SK-N-DZ (cell line): ENCODE results near the gene SOD3.

Experiments used
- DNase-seq: peaks from one replicate; pipeline ENCODE4 v3.0.0-alpha.2; 2015; ENCODE audit warnings: low spot score

Gene SOD3

DNA sequence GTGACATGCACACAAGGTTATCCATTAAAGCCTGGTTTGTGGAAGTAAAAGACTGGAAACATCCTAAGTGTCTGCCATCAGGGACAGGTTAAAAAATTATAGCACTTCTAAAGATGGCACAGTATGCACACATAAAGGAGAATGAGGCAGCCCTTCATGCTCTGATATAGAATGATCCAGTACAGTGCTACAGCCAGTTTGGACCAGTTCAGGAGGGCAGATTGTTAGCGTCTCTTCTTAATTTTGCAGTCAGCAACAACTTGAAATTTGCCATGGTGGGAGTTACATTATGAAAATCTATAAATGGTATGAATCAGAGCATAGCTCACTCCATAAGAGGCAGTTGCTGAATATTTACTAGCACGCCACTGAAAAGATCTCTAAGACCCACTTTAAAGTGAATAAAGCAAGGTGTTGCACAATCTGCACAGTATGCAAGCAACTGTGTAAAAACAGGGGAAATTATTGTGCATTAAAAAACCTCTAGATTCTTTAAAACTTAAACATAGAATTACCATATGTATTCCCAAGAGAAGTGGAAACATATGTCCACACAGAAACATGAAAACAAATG is 20.3 kb upstream of the SOD3 start:
- no peak for DNase-seq

DNA sequence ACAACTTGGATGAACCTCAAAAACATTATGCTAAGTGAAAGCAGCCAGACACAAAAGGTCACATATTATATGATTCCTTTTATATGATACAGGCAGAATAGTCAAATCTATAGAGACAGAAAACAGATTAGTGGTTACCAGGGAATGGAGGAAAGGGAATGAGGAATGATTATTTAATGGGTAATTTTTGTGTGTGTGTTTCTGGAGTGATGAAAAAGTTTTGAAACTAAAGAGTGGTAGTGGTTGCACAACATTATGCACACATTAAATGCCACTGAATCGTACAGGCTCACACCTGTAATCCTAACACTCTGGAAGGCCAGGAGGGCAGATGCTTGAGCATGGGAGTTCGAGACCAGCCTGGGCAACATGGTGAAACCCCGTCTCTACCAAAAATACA is 19.6 kb upstream of the SOD3 start:
- no peak for DNase-seq

DNA sequence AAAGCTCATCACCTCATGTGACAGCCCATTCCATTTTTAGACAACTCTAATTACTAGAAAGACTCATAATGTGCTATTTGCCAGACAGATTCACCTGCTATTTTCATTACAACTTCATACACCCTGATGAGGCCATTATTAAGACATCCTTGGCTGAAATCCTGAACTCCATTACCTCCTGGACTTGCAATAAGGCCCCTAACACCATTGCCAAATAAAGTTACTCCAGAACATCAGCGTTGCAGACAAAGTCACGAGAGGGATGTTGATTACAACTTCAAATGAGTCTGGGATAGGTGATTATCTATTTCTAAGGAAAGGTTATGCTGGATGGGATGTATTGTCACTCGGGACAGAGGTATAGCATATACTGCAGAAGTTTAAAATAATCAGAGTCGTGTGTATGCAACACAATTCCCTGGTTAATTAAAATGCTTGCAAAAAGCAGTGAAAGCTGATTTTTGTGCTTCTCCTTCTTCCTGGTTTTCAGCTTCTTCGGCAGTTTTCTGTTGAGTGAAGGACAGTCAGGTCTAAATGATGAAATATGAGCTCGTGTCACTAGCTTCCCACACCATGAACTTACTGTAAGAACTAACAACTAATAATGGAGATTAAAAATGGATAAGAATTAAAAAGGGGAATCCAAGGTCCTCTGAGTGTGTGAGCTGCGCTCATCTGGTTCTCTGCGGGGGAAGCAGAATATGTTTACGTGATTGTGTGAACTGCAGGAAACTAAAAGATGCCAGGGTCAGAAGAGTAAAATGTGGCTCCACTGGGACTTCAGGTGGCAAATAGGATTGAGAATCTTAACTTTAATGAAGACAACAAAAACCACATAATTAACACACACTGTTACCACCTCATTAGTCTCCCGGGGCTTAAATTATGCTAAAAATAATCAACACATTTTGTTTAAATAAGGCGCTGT is 17.6 kb upstream of the SOD3 start:
- no peak for DNase-seq

DNA sequence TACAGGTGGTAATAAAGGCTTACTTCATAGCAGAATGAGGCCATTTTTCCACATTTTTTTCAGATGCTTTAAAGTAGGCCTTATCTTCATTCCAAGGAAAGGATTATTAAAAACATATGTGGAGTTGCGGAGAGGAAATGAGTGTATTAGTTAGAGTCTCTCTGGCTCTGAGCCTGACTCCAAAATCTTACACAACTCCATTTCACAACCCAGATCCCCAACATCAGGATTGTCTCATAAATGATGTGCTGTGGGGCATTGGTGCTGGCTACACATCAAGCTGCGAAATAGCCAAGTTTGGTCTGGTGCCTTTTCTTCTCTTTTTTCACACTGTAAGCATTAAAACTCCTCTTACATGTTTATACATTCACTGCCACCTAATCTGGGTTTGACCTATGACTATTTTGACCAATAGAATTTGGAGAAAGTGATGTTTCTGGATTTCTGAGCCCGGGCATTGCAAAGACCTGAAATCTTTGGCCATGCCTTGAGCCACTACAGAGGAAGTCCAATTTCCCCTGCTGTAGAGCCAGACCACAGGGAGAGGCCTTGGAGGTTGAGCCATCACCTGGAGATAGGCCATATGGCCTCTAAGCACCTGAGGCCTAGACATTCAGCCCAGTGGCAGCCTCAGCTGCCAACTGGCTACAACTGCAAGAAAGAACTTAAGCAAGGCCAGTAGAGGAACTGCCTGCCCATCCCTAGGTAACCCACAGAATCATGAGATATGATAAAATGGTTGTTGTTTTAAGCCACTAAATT is 16.7 kb upstream of the SOD3 start:
- DNase-seq = no peak

DNA sequence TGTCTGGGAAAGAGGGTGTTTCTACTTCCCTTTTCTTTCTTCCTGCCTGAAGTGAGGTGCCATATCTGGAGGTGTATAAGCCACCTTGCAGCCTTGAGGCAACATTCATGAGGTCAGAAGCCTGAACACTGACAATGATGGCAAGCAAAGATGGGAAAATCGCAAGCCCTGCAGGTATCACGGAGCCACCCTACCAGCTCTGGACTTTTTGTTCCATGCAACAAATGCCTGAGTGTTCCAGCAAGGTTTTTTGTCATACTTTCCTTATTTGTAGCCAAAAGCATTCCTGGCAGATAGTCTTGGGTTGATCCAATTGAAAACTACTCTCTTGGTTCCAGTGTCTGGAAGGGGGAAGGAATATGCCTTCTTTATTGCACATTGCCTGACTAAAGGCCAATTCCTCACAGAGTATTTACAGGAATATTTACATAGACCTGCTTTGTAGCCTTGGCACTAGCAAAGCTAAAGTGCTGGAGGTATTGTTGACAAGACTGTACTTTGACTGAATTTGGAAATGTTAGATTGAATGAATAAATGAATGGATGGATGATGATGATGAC is 14.4 kb upstream of the SOD3 start:
- DNase-seq = no peak

DNA sequence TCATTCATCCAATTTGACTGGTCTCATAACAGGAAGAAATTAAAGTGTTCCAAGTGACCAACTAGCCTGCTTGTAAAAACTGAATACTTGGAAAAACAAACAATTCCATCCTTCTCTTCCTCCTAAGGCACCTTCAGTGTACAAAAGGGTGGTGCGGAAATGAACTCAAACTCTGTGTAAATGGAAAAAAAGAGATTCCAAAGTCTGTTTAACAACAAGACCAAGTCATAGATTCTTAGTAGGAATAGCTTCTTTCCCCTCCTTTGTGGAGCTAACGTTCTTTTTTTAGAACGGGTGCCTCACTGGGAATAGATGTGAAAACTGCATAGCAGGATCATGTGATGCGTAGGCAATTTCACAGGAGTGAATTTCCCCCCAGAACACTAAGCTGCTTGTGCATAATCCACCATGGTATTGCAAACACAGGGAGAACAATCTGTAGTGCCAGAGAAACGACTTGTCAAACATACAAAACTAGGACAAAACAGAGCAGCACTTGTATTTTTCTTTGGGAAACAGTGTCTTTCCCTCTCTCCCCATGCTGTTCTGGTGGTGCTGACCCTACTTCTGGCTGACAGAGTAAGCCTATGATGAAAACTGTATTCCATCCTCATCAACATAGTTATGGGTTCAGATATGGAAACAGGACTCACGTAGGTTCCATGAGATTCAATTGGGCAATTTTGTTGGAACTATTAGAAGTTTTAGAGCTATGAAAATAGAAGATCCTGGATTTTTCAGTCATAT is 13.2 kb upstream of the SOD3 start:
- no peak for DNase-seq

DNA sequence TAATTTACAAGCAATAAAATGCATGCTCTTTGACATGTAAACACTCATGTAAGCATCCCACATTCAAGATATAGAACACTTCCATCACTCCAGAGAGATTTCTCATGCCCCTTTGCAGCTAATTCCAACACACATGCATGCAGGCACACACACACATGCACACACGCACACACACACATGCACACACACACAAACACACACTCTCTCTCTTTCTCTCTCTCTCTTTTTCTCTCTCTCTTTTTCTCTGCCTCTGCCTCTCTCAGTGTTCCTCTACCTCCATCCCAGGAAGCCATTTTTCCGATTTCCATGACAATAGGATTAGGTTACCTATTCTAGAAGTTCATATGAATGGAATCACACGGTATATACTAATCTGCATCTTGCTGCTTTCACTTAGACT is 11.9 kb upstream of the SOD3 start:
- DNase-seq = no peak

DNA sequence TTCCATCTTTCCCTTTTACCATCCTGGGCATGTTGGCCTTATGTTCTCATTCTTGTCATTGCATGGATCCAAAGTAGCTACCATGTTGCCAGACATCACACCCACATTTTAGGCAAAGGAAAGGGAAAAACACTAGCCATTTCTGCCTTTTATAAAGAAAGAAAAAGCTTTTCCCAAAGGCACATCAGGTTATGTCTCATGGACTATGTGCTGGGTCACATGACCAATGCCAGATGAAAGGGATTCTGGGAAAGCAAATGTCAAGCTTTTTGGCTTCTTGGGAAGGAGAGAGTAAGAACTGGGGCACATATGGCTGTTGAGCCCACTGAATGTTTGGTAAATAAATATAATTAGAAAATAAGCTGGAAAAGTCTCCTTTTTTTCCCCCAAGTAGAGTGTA is 4.3 kb upstream of the SOD3 start:
- no peak for DNase-seq

DNA sequence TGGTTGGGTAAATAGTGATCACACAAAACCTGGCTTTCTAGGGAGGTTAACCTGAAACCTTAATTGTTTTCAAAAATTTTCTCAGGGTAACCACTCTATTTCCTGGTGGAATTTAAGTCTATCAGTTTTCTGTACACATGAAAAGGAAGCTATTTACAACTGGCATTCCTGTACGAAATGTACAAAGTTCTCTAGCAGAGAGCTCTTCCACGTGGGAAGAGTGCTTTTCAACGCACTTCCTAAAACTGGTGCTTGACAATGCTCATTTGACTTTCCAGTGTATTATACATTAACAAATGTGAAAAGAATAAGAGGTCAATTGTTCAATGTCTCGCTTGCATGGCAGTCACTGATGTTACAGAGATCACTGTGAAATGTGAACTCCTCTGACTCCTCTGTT is 2.8 kb upstream of the SOD3 start:
- no peak for DNase-seq

DNA sequence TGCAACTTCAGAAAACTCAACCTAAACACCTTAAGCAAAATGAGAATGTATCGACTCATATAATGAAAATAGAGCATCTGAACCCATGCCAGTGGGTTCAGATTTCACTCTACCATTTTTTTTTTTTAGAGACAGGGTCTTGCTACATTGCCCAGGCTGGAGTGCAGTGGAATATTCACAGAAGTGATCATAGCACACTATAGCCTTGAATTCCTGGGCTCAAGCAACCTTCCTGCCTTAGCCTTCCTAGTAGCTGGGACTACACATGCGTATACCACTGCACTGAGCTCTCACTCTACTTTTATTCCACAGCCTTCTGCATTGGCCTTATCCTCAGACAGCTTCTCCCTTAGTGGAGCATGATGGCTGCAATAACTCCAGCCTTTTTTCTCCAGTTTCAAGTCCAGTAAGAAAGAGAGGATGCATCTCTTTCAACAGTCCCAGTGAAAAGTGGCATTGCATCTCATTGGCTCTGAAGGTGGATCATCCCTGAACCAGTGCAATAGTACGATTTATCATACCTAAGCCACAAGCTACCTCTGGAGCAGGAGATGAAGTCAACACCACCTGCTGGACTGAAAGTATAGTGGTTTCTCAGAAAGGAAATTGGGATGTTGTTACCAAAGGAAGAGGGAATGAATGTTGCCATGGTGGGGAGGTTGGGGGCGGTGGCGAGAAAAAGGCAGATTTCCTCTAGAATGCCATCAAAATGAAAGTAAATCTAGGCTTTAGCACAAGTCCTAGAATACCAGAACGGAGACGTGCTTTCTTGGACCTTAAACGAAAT is 2.0 kb upstream of the SOD3 start:
- no peak for DNase-seq

DNA sequence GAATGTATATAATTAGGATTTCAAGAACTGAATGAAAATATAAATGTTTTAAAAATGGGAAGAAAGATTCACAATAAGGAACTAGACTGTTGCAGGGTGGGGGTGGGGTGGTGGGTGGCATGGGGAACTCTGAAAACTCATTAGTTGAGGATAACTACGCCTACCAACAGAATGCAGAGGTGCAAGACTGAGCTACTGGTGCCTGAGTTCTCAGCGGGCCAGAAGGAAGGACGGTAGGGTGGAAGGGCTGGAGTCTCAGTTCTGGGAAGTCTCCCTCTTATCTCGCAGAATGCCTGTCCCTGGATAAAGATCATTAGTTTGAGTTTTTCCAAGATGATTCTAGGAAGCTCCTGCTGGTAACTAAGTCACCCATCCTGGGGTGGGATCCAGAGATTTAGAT is 1.3 kb upstream of the SOD3 start:
- DNase-seq = no peak

DNA sequence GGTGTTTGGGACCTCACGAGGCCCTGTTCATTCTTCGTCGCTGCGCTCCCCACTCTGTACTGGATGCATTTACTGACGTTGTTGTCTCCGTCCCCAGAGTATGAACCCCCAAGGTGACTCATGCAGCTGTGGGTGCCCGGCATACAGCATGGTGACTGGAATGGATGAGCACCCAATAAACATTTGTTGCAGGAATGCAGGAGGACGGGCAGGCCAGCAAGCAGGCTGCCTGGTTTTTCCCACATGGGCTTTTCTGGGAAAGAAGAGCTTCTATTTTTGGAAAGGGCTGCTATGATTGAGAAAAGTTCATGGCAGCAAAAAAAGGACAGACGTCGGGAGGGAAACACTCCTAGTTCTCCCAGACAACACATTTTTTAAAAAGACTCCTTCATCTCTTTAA is 893 bp upstream of the SOD3 start:
- DNase-seq = no peak

DNA sequence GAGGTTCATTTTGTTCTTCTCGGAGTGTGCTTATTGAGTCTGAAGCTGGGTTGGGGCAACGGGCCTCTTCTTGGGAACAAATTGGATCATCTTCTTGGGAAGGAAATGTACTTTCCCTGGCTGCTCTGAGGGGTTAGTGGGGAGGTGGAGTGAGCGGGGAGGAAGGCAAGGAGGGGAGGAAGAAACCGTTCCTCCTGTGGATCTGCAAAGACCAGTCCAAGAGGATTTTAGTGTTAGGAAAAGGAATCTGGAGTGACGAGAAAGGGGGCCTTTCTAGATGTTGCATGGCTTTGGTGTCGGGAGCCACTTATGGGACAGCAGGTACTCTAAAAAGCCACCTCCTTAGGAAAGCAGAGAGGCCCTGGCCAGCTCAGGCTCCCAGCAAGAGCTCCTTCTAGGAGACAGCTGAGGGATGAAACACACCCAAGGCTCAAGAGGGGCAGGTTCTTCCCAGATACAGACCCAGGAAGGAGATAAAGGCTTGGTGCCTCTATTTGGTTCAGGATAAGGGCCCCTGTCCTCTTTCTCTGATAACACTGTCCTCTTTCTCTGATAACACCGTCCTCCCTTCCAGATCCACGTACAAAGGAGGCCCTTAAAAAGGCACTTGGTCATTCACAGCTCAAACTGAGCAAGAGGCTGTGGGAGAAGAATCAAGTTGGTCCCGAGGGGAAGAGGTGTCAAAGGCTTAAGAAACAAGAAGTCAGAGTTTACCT is 451 bp downstream of the SOD3 start:
- no peak for DNase-seq

DNA sequence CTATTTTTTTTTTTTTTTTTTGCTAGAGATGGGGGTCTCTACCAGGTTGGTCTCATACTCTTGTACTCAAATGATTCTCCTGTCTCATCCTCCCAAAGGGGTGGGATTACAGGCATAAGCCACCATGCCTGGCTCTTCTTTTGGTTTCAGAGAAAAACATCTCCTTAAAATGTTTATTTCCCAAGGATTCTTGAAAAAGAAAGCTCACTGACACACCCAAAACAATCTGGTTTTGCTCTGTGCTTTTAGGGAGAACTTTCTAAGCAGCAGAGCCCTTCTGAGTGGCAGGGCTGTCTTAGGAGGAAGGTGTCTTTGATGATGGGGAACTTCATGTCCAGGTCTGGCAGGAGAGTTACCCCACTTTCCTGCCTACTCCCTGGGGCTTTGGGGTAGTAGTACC is 1.2 kb downstream of the SOD3 start:
- DNase-seq = no peak

DNA sequence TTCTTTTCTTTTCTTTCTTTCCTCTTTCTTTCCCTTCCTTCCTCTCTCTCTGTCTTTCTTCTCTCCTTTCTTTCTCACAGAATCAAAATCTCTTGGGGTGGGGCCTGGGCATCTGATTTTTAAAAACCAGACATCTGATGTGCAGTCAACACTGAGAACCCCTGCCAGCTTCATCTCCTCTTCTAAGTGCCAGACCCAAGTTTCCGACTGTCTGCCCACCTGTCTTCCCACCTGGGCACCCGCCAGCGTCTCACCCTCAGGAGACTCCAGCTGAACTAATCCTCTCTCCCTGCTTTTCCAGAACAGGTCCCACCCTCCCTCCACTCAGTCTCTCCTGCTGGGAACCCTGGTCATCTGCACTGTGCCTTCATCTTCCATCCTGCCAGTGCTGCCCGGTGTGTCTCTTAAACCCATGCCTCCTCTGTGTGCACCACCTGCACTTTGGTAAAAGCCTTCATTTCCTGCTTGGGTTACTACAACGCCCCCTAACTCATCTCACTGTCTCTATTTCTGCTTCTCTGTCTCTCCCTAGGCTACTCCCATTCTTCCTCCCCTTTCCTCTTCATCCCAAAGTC is 2.8 kb downstream of the SOD3 start:
- no peak for DNase-seq

DNA sequence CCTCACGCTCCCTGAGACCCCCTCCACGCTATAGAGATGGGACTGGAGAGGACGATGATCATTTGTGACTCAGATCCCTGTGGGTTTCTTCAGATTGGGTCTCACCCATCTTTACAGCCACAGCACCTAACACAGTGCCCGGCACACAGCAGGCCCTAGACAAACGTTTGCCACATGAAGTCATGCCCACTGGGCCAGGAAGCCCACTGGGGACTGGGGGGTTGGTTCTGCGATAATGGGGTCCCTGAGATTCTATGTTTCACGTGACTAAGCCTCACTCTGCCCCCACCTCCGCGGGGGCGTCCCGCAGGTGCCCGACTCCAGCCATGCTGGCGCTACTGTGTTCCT is 3.8 kb downstream of the SOD3 start:
- no peak for DNase-seq

DNA sequence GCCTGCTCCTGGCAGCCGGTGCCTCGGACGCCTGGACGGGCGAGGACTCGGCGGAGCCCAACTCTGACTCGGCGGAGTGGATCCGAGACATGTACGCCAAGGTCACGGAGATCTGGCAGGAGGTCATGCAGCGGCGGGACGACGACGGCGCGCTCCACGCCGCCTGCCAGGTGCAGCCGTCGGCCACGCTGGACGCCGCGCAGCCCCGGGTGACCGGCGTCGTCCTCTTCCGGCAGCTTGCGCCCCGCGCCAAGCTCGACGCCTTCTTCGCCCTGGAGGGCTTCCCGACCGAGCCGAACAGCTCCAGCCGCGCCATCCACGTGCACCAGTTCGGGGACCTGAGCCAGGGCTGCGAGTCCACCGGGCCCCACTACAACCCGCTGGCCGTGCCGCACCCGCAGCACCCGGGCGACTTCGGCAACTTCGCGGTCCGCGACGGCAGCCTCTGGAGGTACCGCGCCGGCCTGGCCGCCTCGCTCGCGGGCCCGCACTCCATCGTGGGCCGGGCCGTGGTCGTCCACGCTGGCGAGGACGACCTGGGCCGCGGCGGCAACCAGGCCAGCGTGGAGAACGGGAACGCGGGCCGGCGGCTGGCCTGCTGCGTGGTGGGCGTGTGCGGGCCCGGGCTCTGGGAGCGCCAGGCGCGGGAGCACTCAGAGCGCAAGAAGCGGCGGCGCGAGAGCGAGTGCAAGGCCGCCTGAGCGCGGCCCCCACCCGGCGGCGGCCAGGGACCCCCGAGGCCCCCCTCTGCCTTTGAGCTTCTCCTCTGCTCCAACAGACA is 4.4 kb downstream of the SOD3 start:
- no peak for DNase-seq

DNA sequence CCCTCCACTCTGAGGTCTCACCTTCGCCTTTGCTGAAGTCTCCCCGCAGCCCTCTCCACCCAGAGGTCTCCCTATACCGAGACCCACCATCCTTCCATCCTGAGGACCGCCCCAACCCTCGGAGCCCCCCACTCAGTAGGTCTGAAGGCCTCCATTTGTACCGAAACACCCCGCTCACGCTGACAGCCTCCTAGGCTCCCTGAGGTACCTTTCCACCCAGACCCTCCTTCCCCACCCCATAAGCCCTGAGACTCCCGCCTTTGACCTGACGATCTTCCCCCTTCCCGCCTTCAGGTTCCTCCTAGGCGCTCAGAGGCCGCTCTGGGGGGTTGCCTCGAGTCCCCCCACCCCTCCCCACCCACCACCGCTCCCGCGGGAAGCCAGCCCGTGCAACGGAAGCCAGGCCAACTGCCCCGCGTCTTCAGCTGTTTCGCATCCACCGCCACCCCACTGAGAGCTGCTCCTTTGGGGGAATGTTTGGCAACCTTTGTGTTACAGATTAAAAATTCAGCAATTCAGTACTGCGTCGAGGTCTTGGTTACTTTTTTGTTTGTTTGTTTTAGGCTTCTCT is 5.0 kb downstream of the SOD3 start:
- DNase-seq = no peak
